ENCODE results near the gene HOXA9.

Gene HOXA9

GRCh38 chr7:27112955-27113949 lies 52.1 kb downstream of the HOXA9 start:
- peak overlapping the region; percentile 99 for H3K27ac ChIP-seq (ENCODE audit: extremely low read depth, low read depth, low read length)
- H3K4me1 ChIP-seq (ENCODE audit: control insufficient read depth, insufficient read depth, low read length), result peaks cover 26% of the 10 kb centered on the region
- CTCF ChIA-PET, result interaction anchor here (0.6 to 0.9 kb wide), 2 partner anchors 72 to 99 kb away, joined by 3 to 4 read pairs; partner anchors contain the start of gene HOXA11
- H3K4me3 ChIP-seq (ENCODE audit: low read depth, low read length), result peak overlapping the region; percentile 70
- peaks cover 3 to 30% of the 10 kb centered on the region in 2 experiments; a peak in 2 of 3 replicates for H3K36me3 ChIP-seq (ENCODE audit: control insufficient read depth in 2 of 2, insufficient read depth in 1 of 2, low read length in 2 of 2)
- POLR2A ChIA-PET, result interaction anchor here (1.1 to 3.6 kb wide), 9 partner anchors 15 to 258 kb away, joined by 4 to 32 read pairs (median 9); partner anchors contain the start of genes HOXA1, HOXA4 and SKAP2
- H3K9me3 ChIP-seq (ENCODE audit: control insufficient read depth, insufficient read depth, low read depth, low read length), result no peaks in the 10 kb centered on the region
- TF ChIP-seq ZNF433 (tag by site-specific recombination; IDR thresholded peaks at IDR 0.05; ENCODE audit: low read depth) (no peak), ZBTB7A (tag by site-specific recombination; IDR thresholded peaks at IDR 0.05; ENCODE audit: low read depth) (no peak), ZNF37A (tag by site-specific recombination; IDR thresholded peaks at IDR 0.05) (no peak), HOXD13 (CRISPR knock-in tag; IDR thresholded peaks at IDR 0.05; ENCODE audit: borderline replicate concordance) (no peak), ZNF202 (tag by site-specific recombination; IDR thresholded peaks at IDR 0.05; ENCODE audit: borderline replicate concordance) (no peak), ZNF426 (tag by site-specific recombination; IDR thresholded peaks at IDR 0.05) (no peak), ZNF596 (tag by site-specific recombination; IDR thresholded peaks at IDR 0.05) (no peak), ZNF558 (tag by site-specific recombination; IDR thresholded peaks at IDR 0.05) (no peak), ZNF280C (tag by site-specific recombination; IDR thresholded peaks at IDR 0.05) (no peak), KLF1 (tag by site-specific recombination; IDR thresholded peaks at IDR 0.05) (no peak), ZNF645 (tag by site-specific recombination; IDR thresholded peaks at IDR 0.05) (no peak), ZNF843 (tag by site-specific recombination; IDR thresholded peaks at IDR 0.05) (0 out of 2 replicates have a peak, but pooled peaks have one; percentile 62), ZNF660 (tag by site-specific recombination; IDR thresholded peaks at IDR 0.05) (0 out of 2 replicates have a peak, but pooled peaks have one; percentile 16), ZNF529 (tag by site-specific recombination; IDR thresholded peaks at IDR 0.05; ENCODE audit: insufficient replicate concordance) (no peak), IKZF3 (tag by site-specific recombination; IDR thresholded peaks at IDR 0.05) (peak; percentile 62; the same call in 1 of the 2 replicates), ZNF48 (tag by site-specific recombination; IDR thresholded peaks at IDR 0.05) (no peak), ZNF16 (tag by site-specific recombination; IDR thresholded peaks at IDR 0.05; ENCODE audit: low read depth) (no peak), SCRT2 (tag by site-specific recombination; IDR thresholded peaks at IDR 0.05) (no peak), ZNF707 (tag by site-specific recombination; IDR thresholded peaks at IDR 0.05) (no peak), KLF7 (tag by site-specific recombination; IDR thresholded peaks at IDR 0.05; ENCODE audit: borderline replicate concordance) (no peak), ZNF416 (tag by site-specific recombination; IDR thresholded peaks at IDR 0.05) (no peak), KLF9 (tag by site-specific recombination; IDR thresholded peaks at IDR 0.05; ENCODE audit: low read depth) (0 out of 2 replicates have a peak, but pooled peaks have one; percentile 19), ZNF19 (tag by site-specific recombination; IDR thresholded peaks at IDR 0.05; ENCODE audit: low read depth) (no peak), ZNF18 (tag by site-specific recombination; IDR thresholded peaks at IDR 0.05) (no peak), ZNF335 (tag by site-specific recombination; conservative IDR thresholded peaks at IDR 0.05) (no peak; the same call in 1 of the 2 replicates), ZNF473 (tag by site-specific recombination; IDR thresholded peaks at IDR 0.05) (no peak), ZNF354C (tag by site-specific recombination; IDR thresholded peaks at IDR 0.05; ENCODE audit: borderline replicate concordance, low read depth) (no peak), FEZF1 (tag by site-specific recombination; IDR thresholded peaks at IDR 0.05) (peak; percentile 20; the same call in 1 of the 2 replicates), ZNF221 (tag by site-specific recombination; IDR thresholded peaks at IDR 0.05; ENCODE audit: borderline replicate concordance) (no peak), ZNF76 (tag by site-specific recombination; IDR thresholded peaks at IDR 0.05; ENCODE audit: borderline replicate concordance, low read depth) (no peak), ZNF157 (tag by site-specific recombination; IDR thresholded peaks at IDR 0.05) (no peak)
